Testis (tissue), 2 donors: ENCODE measurements around the gene RHEB.

Source experiments
- POLR2A ChIP-seq: fragments of 450-650 bp; IDR thresholded peaks from one replicate; pipeline ENCODE4 v1.6.1; 2017; ENCODE audit warnings: antibody characterized with exemption, mild to moderate bottlenecking, moderate library complexity
- TF ChIP-seq, protein P1 (sequence below), 3 experiments: fragments of 450-650 bp in 2 of 3; fragments of 200-600 bp in 1 of 3; sonication (generic) in 1 of 3; IDR thresholded peaks; one replicate each; pipeline ENCODE4 v1.5.1; 2016 to 2019; ENCODE audit warnings: antibody characterized with exemption in 3 of 3, mild to moderate bottlenecking in 2 of 3, moderate library complexity in 1 of 3

- no peak for TF ChIP-seq POLR2A
- TF ChIP-seq, protein P1, sequence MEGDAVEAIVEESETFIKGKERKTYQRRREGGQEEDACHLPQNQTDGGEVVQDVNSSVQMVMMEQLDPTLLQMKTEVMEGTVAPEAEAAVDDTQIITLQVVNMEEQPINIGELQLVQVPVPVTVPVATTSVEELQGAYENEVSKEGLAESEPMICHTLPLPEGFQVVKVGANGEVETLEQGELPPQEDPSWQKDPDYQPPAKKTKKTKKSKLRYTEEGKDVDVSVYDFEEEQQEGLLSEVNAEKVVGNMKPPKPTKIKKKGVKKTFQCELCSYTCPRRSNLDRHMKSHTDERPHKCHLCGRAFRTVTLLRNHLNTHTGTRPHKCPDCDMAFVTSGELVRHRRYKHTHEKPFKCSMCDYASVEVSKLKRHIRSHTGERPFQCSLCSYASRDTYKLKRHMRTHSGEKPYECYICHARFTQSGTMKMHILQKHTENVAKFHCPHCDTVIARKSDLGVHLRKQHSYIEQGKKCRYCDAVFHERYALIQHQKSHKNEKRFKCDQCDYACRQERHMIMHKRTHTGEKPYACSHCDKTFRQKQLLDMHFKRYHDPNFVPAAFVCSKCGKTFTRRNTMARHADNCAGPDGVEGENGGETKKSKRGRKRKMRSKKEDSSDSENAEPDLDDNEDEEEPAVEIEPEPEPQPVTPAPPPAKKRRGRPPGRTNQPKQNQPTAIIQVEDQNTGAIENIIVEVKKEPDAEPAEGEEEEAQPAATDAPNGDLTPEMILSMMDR (IDR thresholded peaks at IDR 0.05) = no peak
Observed at GRCh38 chr7:151457534-151457933, 62.2 kb downstream of the RHEB start.
